Measurements from ENCODE around the gene TMEFF2.

The TMEFF2 gene

GRCh38 chr2:191938779-191939178 is 256.0 kb downstream of the TMEFF2 start:
- Mint-ChIP-seq H3K27me3 (ENCODE audit: low read depth) (no peaks in the 10 kb centered on the region), H3K9me3 (peaks cover 3% of the 10 kb centered on the region), H3K27ac (no peak overlapping the region), H3K4me1 (peaks cover 21% of the 10 kb centered on the region), H3K36me3 (ENCODE audit: low read depth) (no peaks in the 10 kb centered on the region), H3K4me3 (no peak overlapping the region)
- TF ChIP-seq CTCF (IDR thresholded peaks at IDR 0.05; ENCODE audit: unreplicated experiment in 3 of 3): no peak

- H3K9me3 Mint-ChIP-seq: peaks cover 5% of the 10 kb centered on the region
- H3K4me1 Mint-ChIP-seq: peaks cover 12% of the 10 kb centered on the region
- H3K27me3 Mint-ChIP-seq (ENCODE audit: low read depth): no peaks in the 10 kb centered on the region
- no peak overlapping the region for H3K4me3 Mint-ChIP-seq
- H3K27ac Mint-ChIP-seq: no peak overlapping the region
- no peak for TF ChIP-seq CTCF (IDR thresholded peaks at IDR 0.05; ENCODE audit: unreplicated experiment in 3 of 3)
- no peaks in the 10 kb centered on the region for H3K36me3 Mint-ChIP-seq (ENCODE audit: low read depth)
Measured at GRCh38 chr2:191936882-191937405, 257.8 kb downstream of the TMEFF2 start.

- H3K27ac Mint-ChIP-seq: no peak overlapping the region
- H3K9me3 Mint-ChIP-seq: peaks cover 7% of the 10 kb centered on the region
- H3K4me1 Mint-ChIP-seq: peaks cover 12% of the 10 kb centered on the region
- no peaks in the 10 kb centered on the region for H3K27me3 Mint-ChIP-seq (ENCODE audit: low read depth)
- H3K4me3 Mint-ChIP-seq: no peak overlapping the region
- H3K36me3 Mint-ChIP-seq (ENCODE audit: low read depth): no peaks in the 10 kb centered on the region
- no peak for TF ChIP-seq CTCF (IDR thresholded peaks at IDR 0.05; ENCODE audit: unreplicated experiment in 3 of 3)
Measured at GRCh38 chr2:191935247-191935646, 259.5 kb downstream of the TMEFF2 start.

GRCh38 chr2:191933307-191934105 is 261.2 kb downstream of the TMEFF2 start:
- Mint-ChIP-seq H3K27ac (no peak overlapping the region), H3K4me3 (no peak overlapping the region), H3K4me1 (peaks cover 19% of the 10 kb centered on the region), H3K36me3 (ENCODE audit: low read depth) (no peaks in the 10 kb centered on the region), H3K27me3 (ENCODE audit: low read depth) (no peaks in the 10 kb centered on the region), H3K9me3 (peaks cover 8% of the 10 kb centered on the region)
- no peak for TF ChIP-seq CTCF (IDR thresholded peaks at IDR 0.05; ENCODE audit: unreplicated experiment in 3 of 3)

GRCh38 chr2:191932286-191932685 is 262.4 kb downstream of the TMEFF2 start:
- no peak for TF ChIP-seq CTCF (IDR thresholded peaks at IDR 0.05; ENCODE audit: unreplicated experiment in 3 of 3)
- H3K27me3 Mint-ChIP-seq (ENCODE audit: low read depth): no peaks in the 10 kb centered on the region
- H3K4me1 Mint-ChIP-seq: peaks cover 30% of the 10 kb centered on the region
- H3K4me3 Mint-ChIP-seq: no peak overlapping the region
- no peak overlapping the region for H3K27ac Mint-ChIP-seq
- peaks cover 8% of the 10 kb centered on the region for H3K9me3 Mint-ChIP-seq
- no peaks in the 10 kb centered on the region for H3K36me3 Mint-ChIP-seq (ENCODE audit: low read depth)

GRCh38 chr2:191931329-191931728 is 263.4 kb downstream of the TMEFF2 start:
- no peaks in the 10 kb centered on the region for H3K36me3 Mint-ChIP-seq (ENCODE audit: low read depth)
- H3K27me3 Mint-ChIP-seq (ENCODE audit: low read depth): no peaks in the 10 kb centered on the region
- no peak overlapping the region for H3K4me3 Mint-ChIP-seq
- no peak overlapping the region for H3K27ac Mint-ChIP-seq
- no peak for TF ChIP-seq CTCF (IDR thresholded peaks at IDR 0.05; ENCODE audit: unreplicated experiment in 3 of 3)
- peaks cover 8% of the 10 kb centered on the region for H3K9me3 Mint-ChIP-seq
- H3K4me1 Mint-ChIP-seq: peaks cover 35% of the 10 kb centered on the region
